K562 (cell line): ENCODE results near the gene ZNF428. TPM values are rescaled to one million over a fixed set of nuclear protein-coding genes. Genes with fewer than 3 reads are reported as not detected.

Experiments used
- CCNT2 ChIP-seq: IDR thresholded peaks from 2 replicates; pipeline ENCODE4 v1.6.1; 2011; ENCODE audit warnings: borderline replicate concordance, low read depth, mild to moderate bottlenecking, moderate library complexity, mixed read lengths, low read length; ENCODE audit not compliant: insufficient read length; ENCODE audit errors: extremely low read depth
- KDM5B ChIP-seq: fragments of 200-600 bp; sonication (generic); IDR thresholded peaks from 2 replicates; pipeline ENCODE4 v1.6.1; 2012; ENCODE audit warnings: low read depth, mild to moderate bottlenecking, moderate library complexity, low read length, control low read depth, inconsistent platforms; ENCODE audit not compliant: insufficient replicate concordance
- L3MBTL2 ChIP-seq: fragments of 450-650 bp; IDR thresholded peaks from 2 replicates; pipeline ENCODE4 v1.6.1; 2016; ENCODE audit warnings: mild to moderate bottlenecking, moderate library complexity
- NR2C1 ChIP-seq, 2 experiments: fragments of 450-650 bp; IDR thresholded peaks; 2 replicates each; pipeline ENCODE4 v1.6.1; 2017; ENCODE audit warnings: mild to moderate bottlenecking in 2 of 2, antibody characterized with exemption in 1 of 2, inconsistent platforms in 1 of 2, missing compliant biosample characterization in 1 of 2, missing genetic modification characterization in 1 of 2
- NRF1 ChIP-seq, 2 experiments: fragments of 450-650 bp; IDR thresholded peaks in 1 of 2; conservative IDR thresholded peaks in 1 of 2; 2 replicates each; pipeline ENCODE4 v1.6.1; 2014; ENCODE audit warnings: mild to moderate bottlenecking in 2 of 2
- POLR2A ChIP-seq: fragments of 450-650 bp; conservative IDR thresholded peaks from 2 replicates; pipeline ENCODE4 v1.6.1; 2016
- POLR2G ChIP-seq: fragments of 200-400 bp; formaldehyde crosslinking; IDR thresholded peaks from 2 replicates; pipeline ENCODE4 v1.6.1; 2017; ENCODE audit warnings: low read depth, mild to moderate bottlenecking, antibody characterized with exemption, low read length, moderate library complexity
- RBFOX2 ChIP-seq: fragments of 200-400 bp; formaldehyde crosslinking; IDR thresholded peaks from 2 replicates; pipeline ENCODE4 v1.6.1; 2017; ENCODE audit warnings: low read depth, mild to moderate bottlenecking, low read length, moderate library complexity
- XRCC5 ChIP-seq: fragments of 200-400 bp; formaldehyde crosslinking; IDR thresholded peaks from 2 replicates; pipeline ENCODE4 v1.6.1; 2017; ENCODE audit warnings: low read depth, mild to moderate bottlenecking, low read length
- polyA plus RNA-seq, 8 experiments: library from polyadenylated mRNA; depleted of rRNA in 4 of 8; stranded (reverse) in 5 of 8; unstranded in 3 of 8; fragments of >200 nt; fragmentation: Nextera tagmentation in 2 of 8; fragmentation: Illumina TruSeq in 1 of 8; extraction: Ambion mirVana in 2 of 8; extraction: Trizol in 1 of 8; gene quantifications; 2 replicates each; pipeline versions ENCODE4 v1.2.1 to v1.2.3, GENCODE V29; 2011 to 2014; ENCODE audit warnings: inconsistent platforms in 1 of 8, missing spikeins in 1 of 8
- total RNA-seq, 7 experiments: library from RNA; depleted of rRNA in 6 of 7; stranded (reverse); fragments of >200 nt in 6 of 7; fragmentation: Illumina TruSeq in 2 of 7; extraction: Trizol in 2 of 7; gene quantifications; 2 replicates each; pipeline versions ENCODE4 v1.2.1 to v1.2.3, GENCODE V29; 2011 to 2021; ENCODE audit warnings: low replicate concordance in 1 of 7
- TF ChIP-seq, protein P1 (sequence below): sonication (generic); formaldehyde crosslinking; IDR thresholded peaks from 2 replicates; pipeline ENCODE4 v1.8.1; 2023; ENCODE audit warnings: mild to moderate bottlenecking, missing genetic modification reagents
- TF ChIP-seq, protein P2 (sequence below): sonication (generic); formaldehyde crosslinking; IDR thresholded peaks from 2 replicates; pipeline ENCODE4 v1.8.0; 2022; ENCODE audit warnings: mild to moderate bottlenecking, missing genetic modification reagents, borderline replicate concordance
- TF ChIP-seq, protein P3 (sequence below): sonication (generic); IDR thresholded peaks from 2 replicates; pipeline ENCODE4 v1.6.1; 2016
- TF ChIP-seq, protein P4 (sequence below): fragments of 450-650 bp; IDR thresholded peaks from 2 replicates; pipeline ENCODE4 v1.6.1; 2016
- TF ChIP-seq, protein P5 (sequence below), 2 experiments: IDR thresholded peaks; 2 replicates each; pipeline ENCODE4 v1.6.1; 2012; ENCODE audit warnings: improper control_type of control experiment in 2 of 2, low read depth in 2 of 2, low read length in 2 of 2, borderline replicate concordance in 1 of 2
- TF ChIP-seq, protein P6 (sequence below), 2 experiments: fragments of 450-650 bp in 1 of 2; sonication (generic) in 1 of 2; formaldehyde crosslinking in 1 of 2; IDR thresholded peaks in 1 of 2; conservative IDR thresholded peaks in 1 of 2; 2 replicates each; pipeline versions ENCODE4 v1.6.1 to v1.8.1; 2016 to 2023; ENCODE audit warnings: mild to moderate bottlenecking in 2 of 2, moderate library complexity in 2 of 2, inconsistent platforms in 1 of 2, missing genetic modification reagents in 1 of 2

Gene ZNF428
- total and polyA plus RNA-seq, 9 of the 15 experiments (the other 6 are each of a cell fraction or from before 2014, with no cell fraction given) = 0.15 to 85.7 (median 15.9) TPM

DNA sequence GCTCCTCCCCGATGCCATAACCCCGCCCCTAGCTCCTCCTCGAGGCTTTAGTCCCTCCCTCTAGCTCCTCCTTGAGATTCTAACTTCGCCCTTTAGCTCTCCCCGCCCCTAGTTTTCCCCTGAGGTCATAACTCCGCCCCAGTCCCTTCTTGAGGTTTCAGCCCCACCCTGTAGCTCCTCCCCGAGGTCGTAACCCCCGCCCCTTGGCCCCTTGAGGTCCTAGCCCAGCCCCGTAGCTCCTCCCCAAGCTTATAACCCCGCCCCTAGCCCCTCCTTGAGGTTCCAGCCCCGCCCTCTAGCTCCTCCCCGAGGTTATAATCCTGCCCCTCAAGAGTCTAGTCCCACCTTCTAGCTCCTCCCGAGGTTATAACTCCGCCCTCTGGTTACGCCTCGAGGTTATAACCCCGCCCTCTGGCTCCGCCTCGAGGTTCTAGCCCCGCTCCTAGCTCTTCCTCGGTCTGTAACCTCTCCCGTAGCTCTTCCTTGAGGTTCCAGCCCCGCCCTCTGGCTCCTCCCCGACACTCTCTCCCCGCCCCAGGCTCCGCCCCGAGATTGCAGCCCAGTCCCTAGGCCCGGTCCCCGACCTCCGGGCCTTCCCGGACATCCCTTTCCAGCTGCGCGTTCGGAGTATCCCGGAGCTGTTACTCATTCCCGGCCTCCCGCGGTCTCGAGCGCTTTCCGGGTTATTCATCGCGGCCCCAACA, 49.1 kb upstream of the ZNF428 start (continued):
- TF ChIP-seq, protein P1, sequence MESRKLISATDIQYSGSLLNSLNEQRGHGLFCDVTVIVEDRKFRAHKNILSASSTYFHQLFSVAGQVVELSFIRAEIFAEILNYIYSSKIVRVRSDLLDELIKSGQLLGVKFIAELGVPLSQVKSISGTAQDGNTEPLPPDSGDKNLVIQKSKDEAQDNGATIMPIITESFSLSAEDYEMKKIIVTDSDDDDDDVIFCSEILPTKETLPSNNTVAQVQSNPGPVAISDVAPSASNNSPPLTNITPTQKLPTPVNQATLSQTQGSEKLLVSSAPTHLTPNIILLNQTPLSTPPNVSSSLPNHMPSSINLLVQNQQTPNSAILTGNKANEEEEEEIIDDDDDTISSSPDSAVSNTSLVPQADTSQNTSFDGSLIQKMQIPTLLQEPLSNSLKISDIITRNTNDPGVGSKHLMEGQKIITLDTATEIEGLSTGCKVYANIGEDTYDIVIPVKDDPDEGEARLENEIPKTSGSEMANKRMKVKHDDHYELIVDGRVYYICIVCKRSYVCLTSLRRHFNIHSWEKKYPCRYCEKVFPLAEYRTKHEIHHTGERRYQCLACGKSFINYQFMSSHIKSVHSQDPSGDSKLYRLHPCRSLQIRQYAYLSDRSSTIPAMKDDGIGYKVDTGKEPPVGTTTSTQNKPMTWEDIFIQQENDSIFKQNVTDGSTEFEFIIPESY (CRISPR knock-in tag) = peak; percentile 50; the same call in 1 of the 2 replicates
- TF ChIP-seq, protein P2, sequence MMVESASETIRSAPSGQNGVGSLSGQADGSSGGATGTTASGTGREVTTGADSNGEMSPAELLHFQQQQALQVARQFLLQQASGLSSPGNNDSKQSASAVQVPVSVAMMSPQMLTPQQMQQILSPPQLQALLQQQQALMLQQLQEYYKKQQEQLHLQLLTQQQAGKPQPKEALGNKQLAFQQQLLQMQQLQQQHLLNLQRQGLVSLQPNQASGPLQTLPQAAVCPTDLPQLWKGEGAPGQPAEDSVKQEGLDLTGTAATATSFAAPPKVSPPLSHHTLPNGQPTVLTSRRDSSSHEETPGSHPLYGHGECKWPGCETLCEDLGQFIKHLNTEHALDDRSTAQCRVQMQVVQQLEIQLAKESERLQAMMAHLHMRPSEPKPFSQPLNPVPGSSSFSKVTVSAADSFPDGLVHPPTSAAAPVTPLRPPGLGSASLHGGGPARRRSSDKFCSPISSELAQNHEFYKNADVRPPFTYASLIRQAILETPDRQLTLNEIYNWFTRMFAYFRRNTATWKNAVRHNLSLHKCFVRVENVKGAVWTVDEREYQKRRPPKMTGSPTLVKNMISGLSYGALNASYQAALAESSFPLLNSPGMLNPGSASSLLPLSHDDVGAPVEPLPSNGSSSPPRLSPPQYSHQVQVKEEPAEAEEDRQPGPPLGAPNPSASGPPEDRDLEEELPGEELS (CRISPR knock-in tag) = 0 out of 2 replicates have a peak, but pooled peaks have one; percentile 42
- peak in 1 of 2 experiments; percentile 56 for TF ChIP-seq NRF1 (conservative IDR thresholded peaks at IDR 0.05 in 1 of 2, IDR thresholded peaks at IDR 0.05 in 1 of 2)
- TF ChIP-seq POLR2A = peak; percentile 67
- peak; percentile 39; the same call in 1 of the 2 replicates for TF ChIP-seq L3MBTL2
- TF ChIP-seq, protein P3, sequence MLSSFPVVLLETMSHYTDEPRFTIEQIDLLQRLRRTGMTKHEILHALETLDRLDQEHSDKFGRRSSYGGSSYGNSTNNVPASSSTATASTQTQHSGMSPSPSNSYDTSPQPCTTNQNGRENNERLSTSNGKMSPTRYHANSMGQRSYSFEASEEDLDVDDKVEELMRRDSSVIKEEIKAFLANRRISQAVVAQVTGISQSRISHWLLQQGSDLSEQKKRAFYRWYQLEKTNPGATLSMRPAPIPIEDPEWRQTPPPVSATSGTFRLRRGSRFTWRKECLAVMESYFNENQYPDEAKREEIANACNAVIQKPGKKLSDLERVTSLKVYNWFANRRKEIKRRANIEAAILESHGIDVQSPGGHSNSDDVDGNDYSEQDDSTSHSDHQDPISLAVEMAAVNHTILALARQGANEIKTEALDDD = peak; percentile 85
- TF ChIP-seq, protein P4, sequence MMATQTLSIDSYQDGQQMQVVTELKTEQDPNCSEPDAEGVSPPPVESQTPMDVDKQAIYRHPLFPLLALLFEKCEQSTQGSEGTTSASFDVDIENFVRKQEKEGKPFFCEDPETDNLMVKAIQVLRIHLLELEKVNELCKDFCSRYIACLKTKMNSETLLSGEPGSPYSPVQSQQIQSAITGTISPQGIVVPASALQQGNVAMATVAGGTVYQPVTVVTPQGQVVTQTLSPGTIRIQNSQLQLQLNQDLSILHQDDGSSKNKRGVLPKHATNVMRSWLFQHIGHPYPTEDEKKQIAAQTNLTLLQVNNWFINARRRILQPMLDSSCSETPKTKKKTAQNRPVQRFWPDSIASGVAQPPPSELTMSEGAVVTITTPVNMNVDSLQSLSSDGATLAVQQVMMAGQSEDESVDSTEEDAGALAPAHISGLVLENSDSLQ = peak; percentile 83
- TF ChIP-seq NR2C1 (IDR thresholded peaks at IDR 0.05) = peak; percentile 75; the same call in 1 of the 2 replicates
- TF ChIP-seq NR2C1 (tag; IDR thresholded peaks at IDR 0.05) = no peak
- peak; percentile 76 for TF ChIP-seq RBFOX2
- peak; percentile 86 for TF ChIP-seq POLR2G
- TF ChIP-seq, protein P5, sequence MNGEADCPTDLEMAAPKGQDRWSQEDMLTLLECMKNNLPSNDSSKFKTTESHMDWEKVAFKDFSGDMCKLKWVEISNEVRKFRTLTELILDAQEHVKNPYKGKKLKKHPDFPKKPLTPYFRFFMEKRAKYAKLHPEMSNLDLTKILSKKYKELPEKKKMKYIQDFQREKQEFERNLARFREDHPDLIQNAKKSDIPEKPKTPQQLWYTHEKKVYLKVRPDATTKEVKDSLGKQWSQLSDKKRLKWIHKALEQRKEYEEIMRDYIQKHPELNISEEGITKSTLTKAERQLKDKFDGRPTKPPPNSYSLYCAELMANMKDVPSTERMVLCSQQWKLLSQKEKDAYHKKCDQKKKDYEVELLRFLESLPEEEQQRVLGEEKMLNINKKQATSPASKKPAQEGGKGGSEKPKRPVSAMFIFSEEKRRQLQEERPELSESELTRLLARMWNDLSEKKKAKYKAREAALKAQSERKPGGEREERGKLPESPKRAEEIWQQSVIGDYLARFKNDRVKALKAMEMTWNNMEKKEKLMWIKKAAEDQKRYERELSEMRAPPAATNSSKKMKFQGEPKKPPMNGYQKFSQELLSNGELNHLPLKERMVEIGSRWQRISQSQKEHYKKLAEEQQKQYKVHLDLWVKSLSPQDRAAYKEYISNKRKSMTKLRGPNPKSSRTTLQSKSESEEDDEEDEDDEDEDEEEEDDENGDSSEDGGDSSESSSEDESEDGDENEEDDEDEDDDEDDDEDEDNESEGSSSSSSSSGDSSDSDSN (IDR thresholded peaks at IDR 0.05; ENCODE audit: borderline replicate concordance in 1 of 2, low read depth in 2 of 2, low read length in 2 of 2) = 0 out of 4 replicates have a peak, but pooled peaks of 1 of the 2 experiments have one; percentile 31
- peak; percentile 28; the same call in 1 of the 2 replicates for TF ChIP-seq XRCC5
- TF ChIP-seq KDM5B = peak; percentile 53
- peak; percentile 35 for TF ChIP-seq CCNT2
- TF ChIP-seq, protein P6, sequence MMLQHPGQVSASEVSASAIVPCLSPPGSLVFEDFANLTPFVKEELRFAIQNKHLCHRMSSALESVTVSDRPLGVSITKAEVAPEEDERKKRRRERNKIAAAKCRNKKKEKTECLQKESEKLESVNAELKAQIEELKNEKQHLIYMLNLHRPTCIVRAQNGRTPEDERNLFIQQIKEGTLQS (IDR thresholded peaks at IDR 0.05) = no peak
- TF ChIP-seq, protein P6 (CRISPR knock-in tag; conservative IDR thresholded peaks at IDR 0.05) = no peak
